Measurements from ENCODE around the gene LYL1. TPM values are rescaled to one million over a fixed set of nuclear protein-coding genes. Genes with fewer than 3 reads are reported as not detected.

The LYL1 gene
- total RNA-seq, 2 experiments from 2014 or later = 3.7 TPM

- peaks cover 2% of the 10 kb centered on the region for H3K4me1 Mint-ChIP-seq
- H3K36me3 Mint-ChIP-seq = no peaks in the 10 kb centered on the region
- POLR2A ChIA-PET = interaction anchor here (0.6 to 1.4 kb wide), 2 partner anchors 8 to 97 kb away, joined by 4 to 5 read pairs; no protein-coding TSS in a partner anchor
- H3K27ac Mint-ChIP-seq = no peak overlapping the region
- H3K9me3 Mint-ChIP-seq = no peaks in the 10 kb centered on the region
- peaks cover 2% of the 10 kb centered on the region for H3K27me3 Mint-ChIP-seq
- no peak for ATAC-seq (ENCODE audit: low read depth)
- no peak overlapping the region for H3K4me3 Mint-ChIP-seq
- no peak for DNase-seq
Measured at GRCh38 chr19:13078381-13078780, 24.3 kb downstream of the LYL1 start.

GRCh38 chr19:13077240-13077639 lies 25.4 kb downstream of the LYL1 start:
- peaks cover 2% of the 10 kb centered on the region for H3K27me3 Mint-ChIP-seq
- H3K9me3 Mint-ChIP-seq = no peaks in the 10 kb centered on the region
- H3K27ac Mint-ChIP-seq = no peak overlapping the region
- no peak for ATAC-seq (ENCODE audit: low read depth)
- H3K36me3 Mint-ChIP-seq = no peaks in the 10 kb centered on the region
- H3K4me1 Mint-ChIP-seq = peaks cover 2% of the 10 kb centered on the region
- H3K4me3 Mint-ChIP-seq = no peak overlapping the region
- POLR2A ChIA-PET = no interaction called here
- DNase-seq = no peak

- POLR2A ChIA-PET = no interaction called here
- DNase-seq (no peak), ATAC-seq (ENCODE audit: low read depth) (no peak)
- H3K9me3 Mint-ChIP-seq = no peaks in the 10 kb centered on the region
- H3K27me3 Mint-ChIP-seq = peaks cover 2% of the 10 kb centered on the region
- no peak overlapping the region for H3K27ac Mint-ChIP-seq
- H3K4me1 Mint-ChIP-seq = peaks cover 2% of the 10 kb centered on the region
- no peaks in the 10 kb centered on the region for H3K36me3 Mint-ChIP-seq
- H3K4me3 Mint-ChIP-seq = no peak overlapping the region
Measured at GRCh38 chr19:13076787-13077186, 25.9 kb downstream of the LYL1 start.

- ATAC-seq (ENCODE audit: low read depth) (no peak), DNase-seq (no peak)
- Mint-ChIP-seq H3K27ac (no peak overlapping the region), H3K4me1 (peaks cover 2% of the 10 kb centered on the region), H3K27me3 (peaks cover 2% of the 10 kb centered on the region), H3K4me3 (no peak overlapping the region), H3K9me3 (no peaks in the 10 kb centered on the region), H3K36me3 (no peaks in the 10 kb centered on the region)
- POLR2A ChIA-PET = no interaction called here
Measured at GRCh38 chr19:13076320-13076719, 26.3 kb downstream of the LYL1 start.

DNA sequence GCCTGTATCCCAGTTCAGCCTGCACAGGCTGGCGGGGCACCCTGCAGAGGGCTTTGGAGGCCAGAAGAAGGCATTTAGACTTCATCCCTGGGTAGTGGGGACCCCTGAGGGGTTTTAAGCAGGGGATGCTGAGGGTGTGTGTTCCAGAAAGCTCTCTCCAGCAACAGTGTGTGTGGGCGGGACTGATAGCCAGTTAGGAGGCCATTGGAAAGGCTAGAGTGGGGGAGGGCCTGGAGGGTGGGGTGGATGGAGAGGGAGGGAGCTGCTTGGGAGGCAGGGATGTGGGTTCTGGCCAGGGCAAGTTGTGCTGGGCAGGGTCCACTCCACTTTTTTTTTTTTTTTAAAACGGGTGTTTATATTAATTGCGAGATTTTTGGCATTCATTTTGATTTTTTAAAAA lies 28.3 kb downstream of the LYL1 start:
- DNase-seq (no peak), ATAC-seq (ENCODE audit: low read depth) (no peak)
- no peak overlapping the region for H3K4me3 Mint-ChIP-seq
- H3K4me1 Mint-ChIP-seq = peaks cover 2% of the 10 kb centered on the region
- POLR2A ChIA-PET = no interaction called here
- H3K36me3 Mint-ChIP-seq = no peaks in the 10 kb centered on the region
- H3K27me3 Mint-ChIP-seq = peaks cover 5% of the 10 kb centered on the region
- no peaks in the 10 kb centered on the region for H3K9me3 Mint-ChIP-seq
- H3K27ac Mint-ChIP-seq = no peak overlapping the region

- Mint-ChIP-seq H3K27me3 (peaks cover 5% of the 10 kb centered on the region), H3K9me3 (no peaks in the 10 kb centered on the region), H3K4me3 (no peak overlapping the region), H3K27ac (no peak overlapping the region), H3K36me3 (no peaks in the 10 kb centered on the region), H3K4me1 (peaks cover 2% of the 10 kb centered on the region)
- ATAC-seq (ENCODE audit: low read depth) = no peak
- POLR2A ChIA-PET = no interaction called here
- DNase-seq = no peak
Measured at GRCh38 chr19:13073263-13073662, 29.4 kb downstream of the LYL1 start.

- no peak overlapping the region for H3K27ac Mint-ChIP-seq
- no peak overlapping the region for H3K4me3 Mint-ChIP-seq
- no peak for DNase-seq
Measured at GRCh38 chr19:13072188-13072908, 30.3 kb downstream of the LYL1 start.

GRCh38 chr19:13071444-13072187 lies 31.0 kb downstream of the LYL1 start:
- H3K27ac Mint-ChIP-seq = no peak overlapping the region
- no peak overlapping the region for H3K4me3 Mint-ChIP-seq
- ATAC-seq (ENCODE audit: low read depth) (no peak), DNase-seq (no peak)
- no peaks in the 10 kb centered on the region for H3K9me3 Mint-ChIP-seq
- H3K36me3 Mint-ChIP-seq = no peaks in the 10 kb centered on the region
- POLR2A ChIA-PET = no interaction called here
- H3K4me1 Mint-ChIP-seq = no peaks in the 10 kb centered on the region
- peaks cover 3% of the 10 kb centered on the region for H3K27me3 Mint-ChIP-seq

More at GRCh38 chr19:13072188-13072908, 30.3 kb downstream of the LYL1 start:
- Mint-ChIP-seq H3K36me3 (no peaks in the 10 kb centered on the region), H3K4me1 (peaks cover 2% of the 10 kb centered on the region), H3K9me3 (no peaks in the 10 kb centered on the region), H3K27me3 (peaks cover 3% of the 10 kb centered on the region)
- no peak for ATAC-seq (ENCODE audit: low read depth)
- POLR2A ChIA-PET = no interaction called here

GRCh38 chr19:13070425-13071140 lies 32.1 kb downstream of the LYL1 start:
- no peaks in the 10 kb centered on the region for H3K9me3 Mint-ChIP-seq
- DNase-seq (no peak), ATAC-seq (ENCODE audit: low read depth) (no peak)
- no peaks in the 10 kb centered on the region for H3K4me1 Mint-ChIP-seq
- H3K27ac Mint-ChIP-seq = no peak overlapping the region
- no peak overlapping the region for H3K4me3 Mint-ChIP-seq
- POLR2A ChIA-PET = interaction anchor here (1.2 kb wide), 1 partner anchor 8 kb away, joined by 5 read pairs; no protein-coding TSS in a partner anchor
- H3K36me3 Mint-ChIP-seq = no peaks in the 10 kb centered on the region
- peaks cover 3% of the 10 kb centered on the region for H3K27me3 Mint-ChIP-seq

GRCh38 chr19:13069415-13070359 lies 33.0 kb downstream of the LYL1 start:
- peaks cover 3% of the 10 kb centered on the region for H3K27me3 Mint-ChIP-seq
- H3K36me3 Mint-ChIP-seq = no peaks in the 10 kb centered on the region
- no peaks in the 10 kb centered on the region for H3K9me3 Mint-ChIP-seq
- no peaks in the 10 kb centered on the region for H3K4me1 Mint-ChIP-seq
- ATAC-seq (ENCODE audit: low read depth) (no peak), DNase-seq (no peak)
- H3K27ac Mint-ChIP-seq = no peak overlapping the region
- POLR2A ChIA-PET = interaction anchor here (1.2 kb wide), 1 partner anchor 9 kb away, joined by 5 read pairs; no protein-coding TSS in a partner anchor
- no peak overlapping the region for H3K4me3 Mint-ChIP-seq

DNA sequence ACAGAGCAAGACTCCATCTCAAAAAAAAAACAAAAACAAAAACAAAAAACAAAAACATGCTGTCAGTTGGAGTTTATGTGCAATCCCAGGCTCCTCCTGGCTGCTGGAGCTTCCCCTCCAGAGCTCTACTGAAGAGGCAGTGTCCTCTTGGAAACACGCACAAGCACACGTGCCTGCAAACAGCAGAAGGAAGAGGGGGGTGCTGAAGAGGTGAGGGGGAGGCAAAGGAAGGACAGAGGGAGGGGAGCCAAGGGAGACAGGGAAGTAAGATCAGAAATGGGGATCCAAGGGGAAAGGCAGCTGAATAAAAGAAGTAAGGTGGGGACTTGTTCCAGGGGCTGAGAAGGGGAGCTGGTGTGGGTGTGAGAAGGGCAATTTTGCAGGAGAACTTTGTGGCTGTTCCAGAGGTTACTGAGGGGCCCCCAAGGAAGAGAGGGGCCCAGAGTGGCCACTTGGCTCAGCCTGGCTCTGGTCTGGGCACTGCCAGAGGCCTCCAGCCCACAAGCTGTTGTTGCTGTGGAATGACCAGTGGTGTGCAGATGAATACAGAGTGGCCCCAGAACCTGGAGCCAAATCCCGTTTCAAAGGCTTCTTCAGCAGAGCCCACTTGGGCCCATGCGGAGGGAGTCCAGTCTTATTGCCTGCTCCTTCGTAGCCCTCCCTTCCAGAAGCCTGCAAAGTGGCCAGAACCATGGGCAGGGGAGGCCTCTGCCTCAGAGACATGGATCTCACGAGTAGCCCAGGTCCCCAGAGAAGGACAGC lies 34.4 kb downstream of the LYL1 start:
- POLR2A ChIA-PET = no interaction called here
- peaks cover 8% of the 10 kb centered on the region for H3K27me3 Mint-ChIP-seq
- H3K9me3 Mint-ChIP-seq = no peaks in the 10 kb centered on the region
- H3K4me3 Mint-ChIP-seq = no peak overlapping the region
- H3K4me1 Mint-ChIP-seq = peaks cover 3% of the 10 kb centered on the region
- H3K27ac Mint-ChIP-seq = no peak overlapping the region
- ATAC-seq (ENCODE audit: low read depth) = no peak
- H3K36me3 Mint-ChIP-seq = no peaks in the 10 kb centered on the region
- no peak for DNase-seq
